ENCODE results near the gene PTPRN2. TPM values are rescaled to one million over a fixed set of nuclear protein-coding genes. Genes with fewer than 3 reads are reported as not detected.

The PTPRN2 gene
- total and polyA plus RNA-seq, 2 of the 8 experiments (the other 6 are each of a cell fraction or from before 2014, with no cell fraction given), result 2.6 to 4.5 TPM

DNA sequence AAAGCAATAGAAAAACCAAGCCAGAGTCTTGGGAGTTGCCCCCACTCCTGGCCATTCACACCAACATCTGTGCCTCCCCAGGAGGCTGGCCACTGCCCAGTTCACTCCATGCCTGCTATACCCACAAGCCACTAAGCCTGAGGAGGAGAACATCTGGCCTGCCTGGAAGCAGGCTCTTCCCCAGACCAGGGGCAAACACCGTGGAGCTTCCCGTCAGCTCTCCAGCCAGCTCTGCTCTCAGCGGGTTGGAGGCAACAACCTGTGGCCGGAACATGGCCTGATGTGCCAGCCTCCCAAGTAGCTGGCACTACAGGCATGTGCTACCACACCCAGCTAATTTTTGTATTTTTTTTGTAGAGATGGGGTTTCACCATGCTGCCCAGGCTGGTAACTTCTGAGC lies 9.1 kb upstream of the PTPRN2 start (continued):
- TF ChIP-seq CBX8 (IDR thresholded peaks at IDR 0.05; ENCODE audit: borderline replicate concordance, low read depth, low read length) (no peak), SP4 (IDR thresholded peaks at IDR 0.05; ENCODE audit: low read length) (no peak)

Measured in H1 (cell line).